ENCODE data around the gene UQCRC1. TPM values are rescaled to one million over a fixed set of nuclear protein-coding genes. Genes with fewer than 3 reads are reported as not detected.
A peak's percentile ranks its signal among the peaks of the same experiment; 100 is the strongest.

Gene UQCRC1
- total RNA-seq, 2 donors from 2014 or later = 682 to 753 TPM

- Histone ChIP-seq H3K4me1 (no peaks in the 10 kb centered on the region), H3K36me3 (no peaks in the 10 kb centered on the region), H3K27ac (no peak overlapping the region), H3K9me3 (no peaks in the 10 kb centered on the region), H3K27me3 (no peaks in the 10 kb centered on the region), H3K9ac (ENCODE audit: low read depth in 2 of 2, low read length in 2 of 2) (no peak overlapping the region), H3K4me3 (no peak overlapping the region)
- intact Hi-C loops (cut with DNase I) = no loop called here
- TF ChIP-seq CTCF (IDR thresholded peaks at IDR 0.05) = no peak
- no peak for DNase-seq
Observed at GRCh38 chr3:48565591-48566400, 43.6 kb downstream of the UQCRC1 start.

- Histone ChIP-seq H3K36me3 (no peaks in the 10 kb centered on the region), H3K4me1 (no peaks in the 10 kb centered on the region), H3K9me3 (no peaks in the 10 kb centered on the region), H3K27me3 (no peaks in the 10 kb centered on the region), H3K27ac (no peak overlapping the region), H3K4me3 (no peak overlapping the region), H3K9ac (ENCODE audit: low read depth in 2 of 2, low read length in 2 of 2) (no peak overlapping the region)
- TF ChIP-seq CTCF (IDR thresholded peaks at IDR 0.05) = no peak
- intact Hi-C loops (cut with DNase I) = no loop called here
- no peak for DNase-seq
Observed at GRCh38 chr3:48565186-48565585, 44.3 kb downstream of the UQCRC1 start.

GRCh38 chr3:48564667-48565066 lies 44.8 kb downstream of the UQCRC1 start:
- no peak overlapping the region for H3K4me3 ChIP-seq
- no peaks in the 10 kb centered on the region for H3K9me3 ChIP-seq
- no peaks in the 10 kb centered on the region for H3K36me3 ChIP-seq
- H3K9ac ChIP-seq (ENCODE audit: low read depth in 2 of 2, low read length in 2 of 2) = no peak overlapping the region
- H3K27ac ChIP-seq = no peak overlapping the region
- H3K27me3 ChIP-seq = no peaks in the 10 kb centered on the region
- H3K4me1 ChIP-seq = no peaks in the 10 kb centered on the region
- intact Hi-C loops (cut with DNase I) = no loop called here
- DNase-seq = no peak
- no peak for TF ChIP-seq CTCF (IDR thresholded peaks at IDR 0.05)

GRCh38 chr3:48564022-48564421 lies 45.4 kb downstream of the UQCRC1 start:
- Histone ChIP-seq H3K9ac (ENCODE audit: low read depth in 2 of 2, low read length in 2 of 2) (no peak overlapping the region), H3K36me3 (no peaks in the 10 kb centered on the region), H3K9me3 (no peaks in the 10 kb centered on the region), H3K4me1 (no peaks in the 10 kb centered on the region), H3K27ac (no peak overlapping the region), H3K4me3 (no peak overlapping the region), H3K27me3 (no peaks in the 10 kb centered on the region)
- peak; percentile 32 for DNase-seq
- intact Hi-C loops (cut with DNase I) = no loop called here
- TF ChIP-seq CTCF (IDR thresholded peaks at IDR 0.05) = no peak

- H3K27me3 ChIP-seq = no peaks in the 10 kb centered on the region
- H3K9ac ChIP-seq (ENCODE audit: low read depth in 2 of 2, low read length in 2 of 2) = no peak within 1 kb of the TSS
- no peak for TF ChIP-seq CTCF (IDR thresholded peaks at IDR 0.05)
- DNase-seq = no peak
- intact Hi-C loops (cut with DNase I) = no loop called here
- H3K36me3 ChIP-seq = no peaks in the 10 kb centered on the region
- no peaks in the 10 kb centered on the region for H3K9me3 ChIP-seq
- H3K4me1 ChIP-seq = peaks cover 4% of the 10 kb centered on the region
- H3K4me3 ChIP-seq = no peak within 1 kb of the TSS
- no peak within 1 kb of the TSS for H3K27ac ChIP-seq
Observed at GRCh38 chr3:48563382-48563918, 46.0 kb downstream of the UQCRC1 start, which contains the start of gene UCN2. Gene UCN2, minus strand, starts transcription at chr3:48563781. Its CDS starts 657 bp downstream, at chr3:48563124.
